SU-DHL-6 (cell line): ENCODE measurements around the gene CALN1.

Experiments
- EZH2phosphoT487 ChIP-seq: fragments of 200-600 bp; sonication (generic), shearing (Covaris generic); conservative IDR thresholded peaks from 2 replicates; pipeline ENCODE4 v1.6.1; 2018; ENCODE audit warnings: mild to moderate bottlenecking, antibody characterized with exemption, low read length, moderate library complexity, mixed read lengths
- TF ChIP-seq, protein P1 (sequence below): fragments of 200-600 bp; sonication (generic); IDR thresholded peaks from one replicate; pipeline ENCODE4 v1.5.1; 2017; ENCODE audit warnings: antibody characterized with exemption, mild to moderate bottlenecking, low read length, moderate library complexity; ENCODE audit not compliant: insufficient read depth, poor library complexity, severe bottlenecking

DNA sequence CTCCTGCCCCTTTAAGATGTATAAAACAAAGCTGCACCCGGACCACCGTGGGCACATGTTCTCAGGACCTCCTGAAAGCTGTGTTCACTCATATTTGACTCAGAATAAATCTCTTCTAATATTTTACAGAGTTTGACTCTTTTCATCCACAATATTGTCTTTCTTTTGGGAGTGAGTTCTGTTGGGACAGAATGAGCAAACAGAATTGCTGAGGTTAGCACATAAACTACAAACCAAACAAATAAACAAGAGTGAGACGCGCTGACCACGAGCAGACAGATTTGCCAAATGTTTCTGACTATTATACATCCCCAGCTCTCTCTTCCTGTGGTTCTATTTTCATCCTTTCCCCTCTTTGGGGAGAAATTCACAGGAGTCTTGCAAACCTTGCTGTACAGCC, 526.7 kb downstream of the CALN1 start:
- TF ChIP-seq, protein P1, sequence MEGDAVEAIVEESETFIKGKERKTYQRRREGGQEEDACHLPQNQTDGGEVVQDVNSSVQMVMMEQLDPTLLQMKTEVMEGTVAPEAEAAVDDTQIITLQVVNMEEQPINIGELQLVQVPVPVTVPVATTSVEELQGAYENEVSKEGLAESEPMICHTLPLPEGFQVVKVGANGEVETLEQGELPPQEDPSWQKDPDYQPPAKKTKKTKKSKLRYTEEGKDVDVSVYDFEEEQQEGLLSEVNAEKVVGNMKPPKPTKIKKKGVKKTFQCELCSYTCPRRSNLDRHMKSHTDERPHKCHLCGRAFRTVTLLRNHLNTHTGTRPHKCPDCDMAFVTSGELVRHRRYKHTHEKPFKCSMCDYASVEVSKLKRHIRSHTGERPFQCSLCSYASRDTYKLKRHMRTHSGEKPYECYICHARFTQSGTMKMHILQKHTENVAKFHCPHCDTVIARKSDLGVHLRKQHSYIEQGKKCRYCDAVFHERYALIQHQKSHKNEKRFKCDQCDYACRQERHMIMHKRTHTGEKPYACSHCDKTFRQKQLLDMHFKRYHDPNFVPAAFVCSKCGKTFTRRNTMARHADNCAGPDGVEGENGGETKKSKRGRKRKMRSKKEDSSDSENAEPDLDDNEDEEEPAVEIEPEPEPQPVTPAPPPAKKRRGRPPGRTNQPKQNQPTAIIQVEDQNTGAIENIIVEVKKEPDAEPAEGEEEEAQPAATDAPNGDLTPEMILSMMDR: no peak
- TF ChIP-seq EZH2phosphoT487: no peak
